ENCODE measurements around the gene EIF2B2.

EIF2B2 gene

GRCh38 chr14:75032939-75033338 lies 30.2 kb downstream of the EIF2B2 start:
- in situ Hi-C loops (cut with HindIII; ENCODE audit: low sequenced_read_pairs), result no loop called here
- no peak for TF ChIP-seq CTCF (IDR thresholded peaks at IDR 0.05; ENCODE audit: low read depth, low read length)
- no peak overlapping the region for H3K4me3 ChIP-seq (ENCODE audit: low read depth, low read length)
- no peak for DNase-seq (ENCODE audit: low read depth, low spot score)

- no peak for TF ChIP-seq CTCF (IDR thresholded peaks at IDR 0.05; ENCODE audit: low read depth, low read length)
- DNase-seq (ENCODE audit: low read depth, low spot score), result no peak
- in situ Hi-C loops (cut with HindIII; ENCODE audit: low sequenced_read_pairs), result no loop called here
- no peak overlapping the region for H3K4me3 ChIP-seq (ENCODE audit: low read depth, low read length)
These were observed 37.8 kb downstream of the EIF2B2 start for GRCh38 chr14:75040507-75040906.

GRCh38 chr14:75040959-75041358 lies 38.2 kb downstream of the EIF2B2 start:
- in situ Hi-C loops (cut with HindIII; ENCODE audit: low sequenced_read_pairs), result no loop called here
- H3K4me3 ChIP-seq (ENCODE audit: low read depth, low read length), result no peak overlapping the region
- DNase-seq (ENCODE audit: low read depth, low spot score), result no peak
- TF ChIP-seq CTCF (IDR thresholded peaks at IDR 0.05; ENCODE audit: low read depth, low read length), result no peak

- no peak for TF ChIP-seq CTCF (IDR thresholded peaks at IDR 0.05; ENCODE audit: low read depth, low read length)
- in situ Hi-C loops (cut with HindIII; ENCODE audit: low sequenced_read_pairs), result no loop called here
- no peak overlapping the region for H3K4me3 ChIP-seq (ENCODE audit: low read depth, low read length)
- DNase-seq (ENCODE audit: low read depth, low spot score), result no peak
These were observed 38.9 kb downstream of the EIF2B2 start for GRCh38 chr14:75041613-75042012.

GRCh38 chr14:75042035-75042434 lies 39.3 kb downstream of the EIF2B2 start:
- in situ Hi-C loops (cut with HindIII; ENCODE audit: low sequenced_read_pairs), result no loop called here
- no peak overlapping the region for H3K4me3 ChIP-seq (ENCODE audit: low read depth, low read length)
- no peak for TF ChIP-seq CTCF (IDR thresholded peaks at IDR 0.05; ENCODE audit: low read depth, low read length)
- peak; percentile 45 for DNase-seq (ENCODE audit: low read depth, low spot score)

- peak; percentile 79 for DNase-seq (ENCODE audit: low read depth, low spot score)
- in situ Hi-C loops (cut with HindIII; ENCODE audit: low sequenced_read_pairs), result no loop called here
These were observed 41.6 kb downstream of the EIF2B2 start for GRCh38 chr14:75044322-75044721.

More at GRCh38 chr14:75044322-75044721, 41.6 kb downstream of the EIF2B2 start:
- TF ChIP-seq CTCF (IDR thresholded peaks at IDR 0.05; ENCODE audit: low read depth, low read length), result no peak
- H3K4me3 ChIP-seq (ENCODE audit: low read depth, low read length), result no peak overlapping the region
